Measurements from ENCODE around the gene ABHD6.

ABHD6 gene

GRCh38 chr3:58340594-58341244, 103.1 kb downstream of the ABHD6 start:
- Histone ChIP-seq H3K4me2 (peak overlapping the region; percentile 25 to 96 (median 43); a peak in 21 of 22 replicates), H4K20me1 (peaks cover 11 to 55% (median 32%) of the 10 kb centered on the region in 11 experiments; a peak in 15 of 22 replicates), H3K36me3 (peaks cover 36 to 98% (median 94%) of the 10 kb centered on the region in 11 experiments), H3K4me3 (no peak overlapping the region), H3K27ac (peak overlapping the region in 9 of 11 experiments; percentile 12 to 52 (median 33); a peak in 14 of 22 replicates), H3K9ac (no peak overlapping the region; a peak in 1 of 22 replicates), H3K9me3 (replicated peaks in 1 of 11) (peaks cover 0 to 25% (median 5%) of the 10 kb centered on the region in 11 experiments; a peak in 10 of 22 replicates), H3K27me3 (no peaks in the 10 kb centered on the region), H3K4me1 (peaks cover 74 to 100% (median 94%) of the 10 kb centered on the region in 10 experiments)
- no peak for TF ChIP-seq Cebpa-rat (IDR thresholded peaks at IDR 0.05)

GRCh38 chr3:58341376-58341775, 103.8 kb downstream of the ABHD6 start:
- Histone ChIP-seq H4K20me1 (peaks cover 11 to 61% (median 37%) of the 10 kb centered on the region in 11 experiments; a peak in 15 of 22 replicates), H3K4me2 (peak overlapping the region; percentile 25 to 96 (median 43); a peak in 19 of 22 replicates), H3K9me3 (replicated peaks in 1 of 11) (peaks cover 0 to 29% (median 5%) of the 10 kb centered on the region in 11 experiments; a peak in 11 of 22 replicates), H3K4me3 (no peak overlapping the region), H3K27ac (peak overlapping the region in 9 of 11 experiments; percentile 12 to 52 (median 33); a peak in 11 of 22 replicates), H3K36me3 (peaks cover 36 to 100% (median 96%) of the 10 kb centered on the region in 11 experiments), H3K9ac (no peak overlapping the region; a peak in 1 of 22 replicates), H3K4me1 (peaks cover 74 to 100% (median 94%) of the 10 kb centered on the region in 10 experiments), H3K27me3 (no peaks in the 10 kb centered on the region)
- TF ChIP-seq Cebpa-rat (IDR thresholded peaks at IDR 0.05), result no peak

GRCh38 chr3:58342676-58343075, 105.1 kb downstream of the ABHD6 start:
- TF ChIP-seq Cebpa-rat (IDR thresholded peaks at IDR 0.05), result no peak
- Histone ChIP-seq H3K4me2 (peak overlapping the region in 8 of 11 experiments; percentile 1 to 96 (median 50); a peak in 9 of 22 replicates), H3K27ac (peak overlapping the region in 6 of 11 experiments; percentile 4 to 46 (median 23); a peak in 3 of 22 replicates)

More at GRCh38 chr3:58342676-58343075, 105.1 kb downstream of the ABHD6 start:
- H3K27me3 ChIP-seq, result no peaks in the 10 kb centered on the region
- H3K4me1 ChIP-seq, result peaks cover 69 to 98% (median 91%) of the 10 kb centered on the region in 10 experiments
- H3K36me3 ChIP-seq, result peaks cover 36 to 98% (median 94%) of the 10 kb centered on the region in 11 experiments
- H4K20me1 ChIP-seq, result peaks cover 11 to 61% (median 37%) of the 10 kb centered on the region in 11 experiments; a peak in 15 of 22 replicates
- H3K4me3 ChIP-seq, result 0 out of 20 replicates have a peak overlapping the region, but pooled peaks of 1 of the 10 experiments have one; percentile 2
- H3K9ac ChIP-seq, result no peak overlapping the region
- H3K9me3 ChIP-seq (replicated peaks in 1 of 11), result peaks cover 0 to 30% (median 5%) of the 10 kb centered on the region in 11 experiments; a peak in 11 of 22 replicates

Measured in BLaER1 treated with 17β-estradiol and CSF1 and Interleukin-3, amounts not matched to agents 10 nM and 100 nM (cell line).